Eye (tissue), 1 donor: ENCODE results near the gene URI1.

Experiments
- DNase-seq: peaks from one replicate; pipeline ENCODE4 v3.0.0-alpha.2; 2015

URI1 gene

GRCh38 chr19:30060531-30061222 is 118.6 kb downstream of the URI1 start:
- no peak for DNase-seq

- DNase-seq: no peak
Observed at GRCh38 chr19:30061223-30062064, 119.4 kb downstream of the URI1 start.

DNA sequence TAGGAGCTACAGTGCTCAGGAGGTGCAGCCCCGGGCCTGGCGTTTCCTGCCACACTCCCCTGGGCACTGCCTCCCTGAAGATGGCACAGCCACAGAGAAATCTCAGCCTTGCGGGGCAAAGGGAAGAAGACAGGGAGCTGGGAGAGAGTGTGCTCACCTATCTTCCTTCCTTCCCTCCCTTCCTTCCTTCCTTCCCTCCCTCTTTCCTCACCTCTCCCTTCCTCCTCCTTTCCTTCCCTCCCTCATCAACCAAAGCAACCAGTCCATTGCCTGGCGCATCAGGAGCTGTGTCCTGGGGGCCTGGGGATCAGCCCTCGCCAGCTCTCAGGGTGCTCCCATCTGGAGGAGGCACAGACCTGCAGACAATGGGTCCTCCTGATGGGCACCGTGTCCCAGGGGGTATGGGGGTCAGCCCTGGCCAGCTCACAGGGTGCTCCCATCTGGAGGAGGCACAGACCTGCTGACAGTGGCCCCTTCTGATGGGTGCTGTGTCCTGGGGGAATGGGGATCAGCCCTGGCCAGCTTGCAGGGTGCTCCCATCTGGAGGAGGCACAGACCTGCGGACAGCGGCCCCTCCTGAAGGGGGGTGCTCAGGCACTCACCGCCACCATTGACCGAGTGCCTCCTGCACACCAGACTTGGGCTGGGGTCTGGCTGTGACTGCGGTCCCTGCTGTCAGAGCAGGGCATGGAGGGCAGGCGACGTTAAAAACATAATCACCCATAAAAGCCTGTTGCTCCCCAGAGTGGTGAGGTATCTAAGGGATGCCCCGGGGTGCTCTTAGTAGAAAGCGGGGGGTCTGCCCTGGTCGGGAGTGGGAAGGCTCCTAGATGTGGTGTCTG is 120.2 kb downstream of the URI1 start:
- no peak for DNase-seq

- DNase-seq: no peak
Observed at GRCh38 chr19:30062907-30063649, 121.0 kb downstream of the URI1 start.

DNA sequence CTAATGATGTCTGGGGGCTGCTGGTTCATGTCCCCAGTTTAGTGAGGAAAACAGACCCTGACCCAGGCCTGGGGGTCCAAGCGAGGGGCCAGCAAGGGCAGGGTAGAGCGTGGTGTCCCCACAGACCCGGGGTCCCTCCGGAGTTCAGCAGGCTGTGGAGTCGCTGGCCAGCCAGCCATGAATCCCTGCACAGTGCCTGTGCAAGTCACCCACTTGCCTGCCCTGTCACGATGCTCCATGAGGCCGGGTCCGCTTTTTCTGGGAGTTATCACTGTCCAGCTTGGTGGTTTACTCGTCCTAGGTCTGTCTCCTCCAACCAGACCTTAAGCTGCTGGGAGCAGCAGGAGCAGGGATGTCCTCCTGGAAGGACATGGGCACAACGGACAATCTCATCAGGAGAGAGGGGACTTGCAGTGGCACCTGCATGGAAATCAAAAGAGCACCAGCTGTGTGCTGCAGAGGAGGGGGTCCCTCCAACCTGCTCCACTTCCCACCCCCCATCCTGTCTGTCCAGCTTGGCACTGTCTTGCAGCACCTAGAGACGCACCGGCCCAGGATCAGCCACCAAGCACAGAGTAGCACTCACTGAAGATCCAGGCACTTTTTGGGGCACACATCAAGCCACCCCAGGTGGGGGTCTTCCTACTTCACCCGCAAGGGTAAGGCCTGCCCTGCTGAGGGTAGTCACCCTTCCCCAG is 121.8 kb downstream of the URI1 start:
- no peak for DNase-seq

DNA sequence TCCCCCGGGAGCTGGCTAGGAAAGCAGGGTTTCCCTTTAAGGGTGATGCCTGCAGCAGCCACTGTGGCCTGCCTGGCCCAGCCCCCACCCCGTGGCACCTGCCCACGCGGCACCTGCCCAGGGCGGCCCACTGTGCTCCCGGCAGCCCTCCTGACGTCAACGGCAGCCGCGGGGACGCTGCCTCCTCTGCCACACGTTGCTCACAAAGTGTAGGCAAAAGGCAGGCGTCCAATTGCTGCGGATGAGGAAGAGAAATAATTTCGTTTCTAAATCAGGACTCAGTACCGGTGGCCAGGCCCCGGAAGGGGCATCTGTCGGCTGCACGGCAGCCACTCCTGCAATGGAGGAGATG is 122.3 kb downstream of the URI1 start:
- no peak for DNase-seq

GRCh38 chr19:30064771-30065494 is 122.9 kb downstream of the URI1 start:
- DNase-seq: no peak

DNA sequence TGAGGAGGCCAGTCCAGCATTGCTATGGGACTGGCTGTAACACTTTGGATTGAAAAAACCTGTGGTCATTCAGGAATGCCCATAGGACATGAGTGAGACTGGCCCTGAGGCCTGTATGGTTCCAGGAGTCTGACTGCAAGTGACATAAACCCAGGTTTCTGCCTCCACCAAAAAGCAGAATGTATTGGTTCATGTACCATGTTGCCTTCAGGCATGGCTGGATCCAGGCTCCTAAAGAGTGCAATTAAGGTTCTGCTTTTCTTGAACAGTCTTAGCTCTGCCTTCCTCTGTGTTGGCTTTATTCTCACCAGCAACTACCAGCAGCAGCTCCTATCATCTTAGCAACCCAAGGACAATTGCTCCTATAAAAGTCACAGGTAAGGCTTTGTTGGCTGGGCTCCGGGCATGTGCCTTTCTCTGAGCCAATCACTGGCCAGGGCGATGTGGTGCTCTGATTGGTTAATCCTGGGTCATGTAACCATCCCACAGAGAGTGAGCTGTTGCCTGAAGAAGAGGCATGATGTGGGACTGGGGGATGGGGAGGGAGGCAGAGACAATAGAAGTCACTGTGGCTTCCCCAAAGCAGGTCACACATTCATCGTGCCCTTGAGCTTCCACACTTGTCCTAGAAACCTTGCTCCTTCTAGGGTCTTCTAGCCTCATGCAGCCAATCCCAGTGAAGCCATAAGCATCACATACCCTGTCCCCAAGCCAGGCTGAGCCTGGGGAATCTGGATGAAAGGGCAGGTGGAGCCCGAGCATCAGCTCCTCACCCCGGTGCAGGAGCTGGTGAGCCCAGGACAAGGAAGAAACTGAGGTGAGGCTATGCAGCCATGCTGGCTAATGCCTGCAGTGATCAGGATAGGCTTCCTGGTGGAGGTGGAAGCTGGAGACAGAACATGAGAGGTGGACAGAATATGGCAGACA is 123.9 kb downstream of the URI1 start:
- DNase-seq: no peak
